CD4-positive, alpha-beta T cell treated with Interleukin-4 for 1 hour (primary cell): ENCODE results near the gene SLC35F1.

Source experiments
- DNase-seq, 2 donors: peaks; one replicate each; pipeline ENCODE4 v3.0.0-alpha.2; 2020 to 2022

The SLC35F1 gene

DNA sequence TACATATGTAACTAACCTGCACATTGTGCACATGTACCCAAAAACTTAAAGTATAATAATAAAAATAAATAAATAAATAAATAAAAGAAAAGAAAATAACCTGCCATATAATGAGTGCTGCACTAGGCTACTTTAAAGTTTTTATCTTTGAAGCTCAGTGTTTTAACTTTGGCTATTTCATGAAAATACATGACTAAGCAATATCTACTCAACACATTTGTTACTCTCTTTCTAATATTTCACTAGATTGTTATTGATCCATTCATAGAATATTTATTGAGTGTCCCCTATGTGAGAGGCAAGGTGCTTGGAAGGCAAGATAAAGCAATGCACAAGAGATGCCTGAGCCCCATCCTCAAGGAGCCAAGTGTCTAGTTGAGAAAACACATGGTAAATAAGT is 221.7 kb downstream of the SLC35F1 start:
- DNase-seq: no peak

DNA sequence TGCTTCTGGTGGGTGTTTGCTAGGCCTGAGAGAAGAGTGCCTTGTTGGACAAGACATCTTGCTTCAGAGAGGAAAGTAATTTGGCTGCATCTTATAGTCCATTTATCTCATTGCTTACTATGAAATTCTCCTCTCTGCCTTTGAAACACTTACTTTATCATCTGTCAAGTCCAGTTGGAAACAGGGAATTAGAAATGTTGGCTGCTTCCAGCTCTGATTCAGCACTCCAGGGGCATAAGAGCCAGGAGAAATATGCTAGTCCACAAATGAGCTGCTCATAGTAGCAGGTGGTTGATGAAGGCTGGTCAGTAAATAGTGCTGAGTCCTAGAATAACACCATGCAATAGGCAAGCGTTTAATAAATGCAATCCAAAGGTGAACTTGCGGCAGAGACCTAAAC is 227.1 kb downstream of the SLC35F1 start:
- no peak for DNase-seq

DNA sequence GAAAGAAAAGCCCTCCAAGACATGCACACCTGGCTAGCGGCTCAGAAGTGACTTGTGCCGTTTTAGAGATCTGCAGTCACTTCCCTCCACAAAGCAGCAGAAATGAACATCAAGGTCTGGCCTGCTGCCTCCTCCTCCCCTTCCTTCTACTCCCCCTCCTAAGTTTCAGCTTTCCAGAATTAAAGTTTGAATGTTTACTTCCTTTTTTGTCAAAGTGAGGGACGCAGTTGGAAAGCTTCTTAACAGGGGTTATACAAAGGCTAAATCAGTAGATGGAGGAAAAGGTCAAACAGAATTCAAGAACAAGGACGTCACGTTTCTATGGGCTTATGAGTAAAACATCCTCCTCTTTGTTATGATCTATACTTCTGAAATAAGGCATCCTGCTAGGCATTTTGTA is 227.7 kb downstream of the SLC35F1 start:
- no peak for DNase-seq

DNA sequence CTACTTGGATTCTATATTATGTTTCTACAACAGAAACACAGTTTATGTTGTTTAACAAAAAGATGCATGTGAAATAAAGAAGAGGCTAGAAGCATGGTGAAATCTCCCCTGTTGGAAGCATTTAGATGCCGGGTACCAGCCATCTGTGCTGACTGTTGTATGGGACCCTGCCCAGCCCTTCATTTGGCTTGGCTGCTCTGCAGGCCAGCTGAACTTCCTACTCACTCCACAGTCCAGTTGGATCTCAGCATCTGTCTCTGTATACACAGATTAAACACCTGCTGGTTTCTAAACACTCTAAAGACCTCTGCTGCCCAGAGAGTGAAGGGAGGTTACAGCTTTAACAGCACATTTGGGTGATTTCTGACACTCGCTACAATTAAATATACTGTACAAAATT is 228.3 kb downstream of the SLC35F1 start:
- DNase-seq: no peak

DNA sequence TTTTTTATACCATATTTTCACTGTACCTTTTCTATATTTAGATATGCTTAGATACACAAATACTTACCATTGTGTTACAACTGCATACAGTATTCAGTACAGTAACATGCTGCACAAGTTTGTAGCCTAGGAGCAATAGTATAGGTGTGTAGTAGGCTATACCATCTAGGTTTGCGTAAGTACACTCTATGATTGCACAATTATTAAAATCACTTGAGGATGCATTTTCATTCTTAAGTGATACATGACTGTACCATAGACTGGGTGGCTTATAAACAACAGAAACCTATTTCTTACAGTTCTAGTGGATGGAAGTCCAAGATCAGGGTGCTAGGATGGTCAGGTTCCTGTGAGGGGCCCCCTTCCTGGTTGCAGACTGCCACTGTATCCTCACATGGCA is 234.1 kb downstream of the SLC35F1 start:
- DNase-seq: no peak

DNA sequence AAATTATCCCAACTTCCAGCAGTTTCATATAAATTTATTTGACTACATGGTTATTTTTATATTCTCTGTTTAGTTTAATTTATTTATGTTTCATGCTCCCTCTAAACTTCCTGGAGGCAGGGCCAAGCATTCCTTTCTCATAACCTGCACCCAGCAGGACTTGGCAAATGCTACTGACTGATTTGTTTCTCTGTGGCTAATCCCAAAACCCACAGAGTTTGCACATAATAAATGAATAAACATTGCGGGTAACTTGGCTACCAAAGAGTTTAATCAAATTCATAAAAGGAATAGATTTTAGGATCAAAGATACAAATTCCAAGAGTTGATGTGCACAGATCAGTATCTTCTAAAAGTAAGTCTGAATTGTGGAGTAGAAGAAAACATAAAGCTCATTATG is 239.5 kb downstream of the SLC35F1 start:
- DNase-seq: no peak

DNA sequence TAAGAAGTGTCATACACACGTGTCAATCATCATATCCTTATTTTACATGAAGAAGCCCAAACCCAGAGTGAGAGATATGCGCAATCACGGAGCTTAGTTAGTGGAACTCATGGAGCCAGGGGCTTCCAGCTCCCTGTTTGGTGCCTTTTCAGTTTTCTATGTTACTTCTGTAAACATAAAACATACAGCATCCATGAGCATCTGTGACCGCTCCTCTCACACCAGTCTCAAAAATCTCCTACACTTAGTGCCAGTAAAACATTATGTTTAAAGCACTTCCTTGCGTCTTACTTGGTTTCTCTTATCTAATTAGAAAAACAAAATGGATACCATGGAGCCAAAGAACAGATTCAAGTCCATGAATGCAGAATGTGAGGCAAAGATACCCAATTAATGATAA is 240.4 kb downstream of the SLC35F1 start:
- DNase-seq: no peak

DNA sequence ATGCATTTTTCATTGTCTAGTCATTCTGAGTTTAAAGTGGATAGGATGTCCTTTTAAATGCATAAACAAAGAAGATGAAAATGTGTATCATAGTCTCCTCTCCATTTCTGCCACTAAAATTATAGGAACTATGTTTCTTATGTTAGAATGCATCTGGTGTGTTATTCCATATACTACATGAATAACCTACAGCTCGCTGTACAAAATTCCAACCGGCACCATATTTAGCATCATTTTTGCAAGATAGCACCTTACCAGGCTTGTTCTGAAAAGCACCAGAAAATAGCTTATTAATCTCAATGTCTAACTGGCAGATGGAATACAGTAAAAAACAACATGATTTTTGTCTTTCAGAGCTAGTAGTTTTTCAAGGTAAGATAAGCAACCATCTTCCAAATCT is 241.5 kb downstream of the SLC35F1 start:
- DNase-seq: no peak

DNA sequence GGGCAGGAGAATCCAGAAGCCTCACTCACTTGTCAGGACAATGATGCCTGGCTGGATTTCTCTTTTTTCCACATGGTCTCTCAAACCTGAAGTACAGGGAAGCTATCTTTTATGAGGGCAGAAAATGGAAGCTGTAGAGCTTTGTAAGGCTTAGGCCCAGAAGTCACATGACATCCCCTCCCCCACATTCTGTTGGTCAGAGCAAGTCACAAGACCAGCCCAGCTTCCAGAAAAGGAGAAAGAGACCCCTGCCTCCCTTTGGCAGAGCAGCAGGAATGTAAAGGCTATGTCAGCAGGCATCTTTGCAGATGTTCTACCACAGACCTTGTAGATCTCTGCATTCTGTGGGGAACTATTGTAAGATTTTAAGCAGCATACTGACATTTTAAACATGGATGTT is 245.5 kb downstream of the SLC35F1 start:
- no peak for DNase-seq

DNA sequence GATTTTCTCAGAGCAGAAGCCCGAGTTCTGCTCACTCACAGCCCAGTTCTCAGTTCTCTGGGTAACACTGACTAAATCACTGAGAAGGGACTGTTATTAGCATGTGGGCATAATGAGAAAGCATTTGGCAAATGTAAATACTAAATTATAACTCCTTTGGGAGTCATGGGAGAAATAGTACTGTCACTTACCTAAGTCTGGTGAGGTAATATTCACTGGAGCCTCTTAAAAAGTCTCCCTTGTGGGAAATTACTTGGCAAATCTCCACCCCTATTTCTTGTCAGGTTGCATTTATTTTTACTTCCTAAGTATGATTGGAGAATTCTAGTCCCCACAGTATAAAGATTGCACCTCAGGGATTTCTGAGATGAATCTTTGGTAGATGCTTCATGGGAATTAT is 254.3 kb downstream of the SLC35F1 start:
- no peak for DNase-seq

DNA sequence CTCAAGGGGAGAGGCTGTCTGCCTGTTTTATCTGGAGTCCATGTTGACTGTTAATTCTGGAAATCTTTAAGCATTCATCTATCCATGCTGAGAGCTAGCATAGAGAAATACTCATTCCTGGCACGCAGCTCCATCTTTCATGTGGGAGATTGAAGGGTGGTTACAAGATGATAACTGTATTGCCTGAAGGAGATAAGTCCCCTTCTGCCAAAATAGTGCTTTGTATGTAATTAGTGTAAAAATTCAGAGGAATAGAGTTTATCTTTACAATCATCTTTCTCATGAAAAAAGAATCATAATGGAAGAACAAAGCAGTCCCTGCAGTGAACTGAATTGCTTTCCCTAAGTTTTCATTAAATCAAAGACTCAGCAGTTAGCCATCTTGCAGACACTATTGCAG is 256.5 kb downstream of the SLC35F1 start:
- DNase-seq: no peak

DNA sequence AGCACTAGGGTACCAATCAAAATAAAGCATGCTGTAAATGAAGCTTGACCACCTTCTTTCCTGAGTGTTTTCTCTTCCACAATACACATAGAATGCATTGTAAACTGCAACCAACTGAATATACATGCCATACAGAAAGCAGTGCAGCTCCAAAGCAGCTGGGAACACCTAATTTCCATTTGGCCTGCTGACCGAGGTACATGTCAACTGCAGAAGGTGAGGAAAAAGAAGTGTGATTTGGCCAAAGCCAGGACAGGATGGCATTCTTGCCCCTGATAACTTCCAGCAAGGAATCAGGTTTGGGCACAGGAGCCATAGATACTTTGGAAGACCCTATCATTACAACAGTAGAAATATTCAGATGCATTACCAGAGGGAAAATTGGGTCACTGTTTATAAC is 258.4 kb downstream of the SLC35F1 start:
- no peak for DNase-seq

DNA sequence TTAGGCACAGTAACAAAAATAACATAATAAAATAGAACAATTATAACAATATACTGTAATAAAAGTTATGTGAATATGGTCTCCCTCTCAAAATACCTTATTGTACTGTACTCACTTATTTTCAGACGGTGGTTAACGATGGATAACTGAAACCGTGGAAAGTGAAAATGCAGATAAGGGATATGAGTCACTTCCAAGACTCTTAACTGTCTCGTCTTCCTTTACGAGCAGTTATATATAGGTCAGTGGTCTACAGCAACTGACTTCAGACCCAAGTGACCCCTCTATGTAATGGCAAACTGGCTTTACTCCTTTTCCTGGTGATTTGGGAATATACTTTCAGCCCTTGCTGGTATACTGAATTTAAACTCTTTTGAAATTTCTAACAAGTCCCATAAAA is 261.4 kb downstream of the SLC35F1 start:
- no peak for DNase-seq

DNA sequence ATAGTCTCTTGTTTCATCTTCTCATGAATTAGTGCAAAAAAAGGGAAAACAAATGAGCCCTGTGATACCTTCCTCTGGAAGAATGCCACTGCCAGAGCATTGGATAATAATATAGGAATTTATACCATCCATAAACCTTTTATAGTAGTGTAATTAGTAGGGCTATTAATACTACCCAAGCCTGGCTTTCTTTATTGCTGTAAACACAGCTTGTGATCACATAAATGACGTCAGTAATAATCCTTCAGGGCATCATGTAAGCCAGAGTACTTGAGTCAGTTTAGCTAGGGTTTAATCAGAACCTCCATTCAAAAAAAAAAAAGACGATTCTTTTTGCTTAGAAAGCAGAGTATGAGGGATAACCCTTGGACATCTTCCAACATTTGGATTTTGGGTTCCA is 264.8 kb downstream of the SLC35F1 start:
- no peak for DNase-seq

DNA sequence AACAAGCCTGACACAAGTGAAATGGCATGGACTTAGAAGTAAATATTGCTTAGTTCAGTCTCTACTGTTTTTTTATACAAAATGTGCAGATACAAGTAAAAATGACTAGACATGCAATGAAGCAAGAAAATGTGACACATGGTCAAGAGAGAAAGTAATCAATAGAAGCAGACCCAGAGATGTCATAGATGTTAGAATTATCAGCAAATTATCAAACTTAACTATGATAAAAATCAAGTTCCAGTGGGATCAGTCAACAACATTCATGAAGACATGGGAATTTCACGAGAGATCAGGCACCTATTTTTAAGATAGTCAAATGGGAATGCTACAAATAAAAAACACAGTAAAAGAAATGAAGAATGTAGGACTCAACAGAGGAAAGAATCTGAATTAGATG is 267.0 kb downstream of the SLC35F1 start:
- no peak for DNase-seq

DNA sequence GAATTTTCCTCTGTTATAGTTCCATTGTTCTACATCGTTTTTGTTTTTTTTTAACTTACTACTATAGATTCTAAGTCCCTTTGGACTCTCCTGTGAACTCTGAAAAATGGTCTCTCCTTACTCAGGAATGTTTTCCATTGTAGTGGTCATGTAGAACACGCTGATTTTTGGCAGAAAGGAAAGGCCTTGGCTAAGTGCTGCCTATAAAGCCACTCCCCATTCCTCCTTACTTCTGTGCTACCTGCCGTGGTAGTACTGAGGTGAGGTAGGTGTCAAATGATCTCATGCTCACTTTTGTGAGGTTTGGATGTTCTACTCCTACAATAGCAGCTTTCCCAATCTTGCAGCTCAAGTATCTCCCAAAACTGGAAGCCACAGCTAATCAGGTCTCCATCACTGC is 270.7 kb downstream of the SLC35F1 start:
- no peak for DNase-seq

DNA sequence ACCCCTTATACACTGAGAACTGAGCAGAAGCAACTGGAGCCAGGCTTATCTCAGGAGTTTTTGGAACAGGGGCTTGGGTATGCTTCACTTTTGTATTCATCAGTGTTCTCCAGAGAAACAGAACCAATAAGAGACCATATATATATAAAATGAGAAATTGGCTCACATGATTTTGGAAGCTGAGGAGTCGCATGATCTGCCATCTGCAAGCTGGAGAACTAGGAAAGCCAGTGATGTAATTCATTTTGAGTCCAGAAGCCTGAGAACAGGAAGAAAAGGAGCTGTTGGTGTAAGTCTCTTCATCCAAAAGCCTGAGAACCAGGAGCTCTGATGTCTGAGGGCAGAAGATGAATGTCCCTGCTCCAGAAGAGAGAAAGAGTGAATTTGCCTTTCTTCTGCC is 272.0 kb downstream of the SLC35F1 start:
- DNase-seq: no peak

DNA sequence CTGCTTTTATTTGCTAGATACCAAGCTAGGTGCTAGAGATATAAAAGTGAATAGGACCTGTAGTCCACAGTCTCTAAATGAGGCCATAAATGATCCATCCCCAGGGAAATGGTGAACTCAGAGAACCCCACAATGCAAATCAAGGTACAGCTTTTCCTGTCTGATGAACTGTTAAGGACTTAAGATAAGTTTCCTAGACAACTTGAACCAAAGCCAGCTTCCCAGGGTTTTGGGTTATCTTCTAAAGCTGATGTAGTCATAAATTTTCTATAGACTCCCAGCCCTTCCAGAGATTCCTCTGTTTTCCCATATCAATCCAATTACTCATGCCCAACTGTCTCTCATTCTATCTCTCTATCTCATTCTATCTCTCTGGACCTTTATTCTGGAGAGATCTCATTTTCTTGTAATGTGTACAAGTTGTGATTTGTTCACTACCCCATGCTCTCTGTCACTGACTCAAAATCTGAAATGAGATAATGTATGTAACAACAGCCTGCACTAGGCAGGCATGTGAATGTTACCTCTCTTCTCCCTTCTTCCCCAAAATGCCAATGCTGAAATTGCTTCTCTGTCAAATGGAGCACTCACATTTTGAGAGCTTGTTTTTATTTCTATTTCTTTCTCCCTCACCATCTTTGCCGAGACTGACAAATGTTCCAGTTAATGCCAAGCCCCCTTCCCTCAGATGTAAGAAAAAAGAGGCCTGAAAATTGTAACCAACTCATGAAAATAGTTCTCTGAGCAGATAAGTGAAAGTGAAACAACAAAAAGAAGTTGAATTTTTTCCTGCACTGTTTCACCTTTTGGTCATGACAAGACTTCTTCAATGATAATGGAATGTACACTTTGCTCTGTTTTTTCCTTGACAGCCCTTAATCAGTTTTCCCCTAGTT is 279.9 kb downstream of the SLC35F1 start:
- no peak for DNase-seq

DNA sequence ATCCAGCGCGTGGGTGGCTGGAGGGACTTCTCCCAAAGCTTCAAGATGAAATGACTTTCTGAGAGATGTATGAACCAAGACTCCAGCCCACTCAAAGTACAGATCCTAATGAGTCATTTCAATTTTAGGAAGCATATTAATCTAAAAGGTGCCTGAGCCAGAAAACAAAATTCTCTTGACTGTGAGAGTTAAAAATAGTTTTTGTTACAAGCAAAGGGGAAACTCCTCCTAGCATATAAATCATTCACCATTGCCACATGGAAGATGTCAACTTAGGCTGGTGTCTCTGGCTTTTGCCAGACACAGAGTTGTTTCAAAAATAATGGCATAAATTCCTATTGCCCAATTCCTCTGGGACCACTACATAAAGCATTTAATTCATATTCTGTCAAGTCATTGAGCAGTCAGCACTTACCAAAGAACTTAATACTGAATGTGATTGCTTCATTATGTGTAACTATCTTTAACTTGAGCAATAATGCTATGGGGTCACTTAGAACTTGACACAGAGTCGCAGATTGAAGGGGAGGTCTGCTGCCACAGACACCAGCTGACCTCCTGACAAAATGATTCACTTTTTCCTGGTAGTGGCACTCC is 280.6 kb downstream of the SLC35F1 start:
- no peak for DNase-seq

DNA sequence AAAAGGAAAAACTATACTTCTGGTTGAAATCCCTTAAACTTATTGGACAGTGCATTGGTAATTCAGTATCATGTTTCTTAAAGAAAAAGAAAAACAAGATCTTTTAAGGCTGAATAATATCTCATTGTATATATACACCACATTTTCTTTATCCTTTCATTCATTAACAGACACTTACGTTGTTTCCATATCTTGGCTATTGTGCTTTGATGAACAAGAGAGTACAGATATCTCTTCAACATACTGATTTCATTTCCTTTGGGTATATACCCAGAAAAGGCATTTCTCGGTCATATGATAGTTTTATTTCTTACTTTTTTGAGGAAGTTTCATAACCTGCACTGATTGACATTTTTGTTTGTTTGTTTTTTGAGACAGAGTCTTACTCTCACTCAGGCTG is 281.5 kb downstream of the SLC35F1 start:
- no peak for DNase-seq

DNA sequence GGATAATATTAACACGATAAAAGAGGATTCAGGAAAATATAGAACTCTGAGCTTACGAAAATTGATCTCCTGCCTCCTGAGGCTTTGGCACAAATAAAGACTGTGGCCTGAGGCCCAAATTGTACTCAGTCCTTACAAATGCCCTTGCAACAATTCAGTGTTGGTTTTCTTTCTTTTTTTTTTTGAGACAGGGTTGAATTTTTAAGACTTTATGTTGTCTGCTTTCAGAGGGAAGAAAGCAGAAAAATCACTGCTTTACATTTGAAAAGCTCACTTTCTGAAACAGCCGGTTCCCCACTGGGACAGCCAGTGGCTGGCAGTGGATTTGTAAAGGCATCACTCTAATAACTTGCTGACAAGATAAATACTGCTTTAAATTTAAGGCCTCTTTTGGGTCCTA is 290.5 kb downstream of the SLC35F1 start:
- no peak for DNase-seq

DNA sequence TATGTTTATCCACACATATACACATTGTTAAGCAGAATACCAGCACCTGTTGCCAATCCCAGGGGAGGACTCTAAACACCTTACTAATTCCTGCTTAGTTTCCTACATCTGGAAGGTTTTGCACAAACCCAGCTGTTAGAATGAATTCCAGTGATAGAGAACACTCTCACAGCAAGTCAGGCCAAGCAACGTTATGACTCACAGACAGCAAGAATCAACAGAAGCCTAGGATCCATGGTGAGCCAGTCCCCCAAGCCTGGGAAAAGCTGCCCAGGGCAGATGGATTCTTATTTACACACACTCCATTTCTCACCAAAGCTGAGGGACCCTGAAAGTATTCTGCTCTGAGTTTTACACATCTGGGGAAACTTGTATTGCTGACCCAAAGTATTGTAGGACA is 291.7 kb downstream of the SLC35F1 start:
- DNase-seq: no peak

DNA sequence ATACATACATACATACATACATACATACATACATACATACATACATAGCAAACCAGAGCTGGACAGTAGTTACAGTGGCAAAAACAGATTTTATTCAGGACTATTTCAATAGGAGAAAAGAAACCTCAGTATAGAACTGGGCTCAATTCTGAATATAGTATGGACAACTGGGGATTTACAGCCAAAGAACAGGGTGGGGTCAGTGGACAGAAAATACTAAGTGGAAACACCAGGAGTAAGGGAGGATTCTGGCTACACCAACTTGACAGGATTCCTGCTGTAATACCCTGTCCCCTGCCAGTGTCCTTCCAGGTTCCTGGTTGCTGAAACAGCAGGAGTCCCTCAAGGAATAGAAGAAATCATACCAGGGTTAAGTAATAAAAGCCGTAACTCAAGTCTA is 293.1 kb downstream of the SLC35F1 start:
- DNase-seq: no peak

DNA sequence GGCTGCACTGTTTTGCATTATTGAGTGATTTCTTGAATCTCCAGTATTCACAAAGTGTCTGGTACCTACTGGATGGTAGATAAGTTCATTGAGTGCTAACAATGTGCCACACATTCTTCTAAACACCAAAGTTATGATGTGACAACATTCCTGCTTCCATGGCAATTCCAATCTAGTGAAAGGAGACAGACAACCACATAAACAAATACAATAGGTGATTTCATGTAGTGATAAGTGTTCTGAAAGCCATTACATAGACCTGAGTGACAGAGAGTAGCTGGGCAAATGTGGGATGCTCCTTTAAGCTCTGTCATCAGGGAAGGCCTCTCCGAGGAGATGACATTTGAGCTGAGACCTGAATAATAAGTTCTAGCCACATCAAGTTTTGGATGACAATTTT is 295.5 kb downstream of the SLC35F1 start:
- DNase-seq: no peak

DNA sequence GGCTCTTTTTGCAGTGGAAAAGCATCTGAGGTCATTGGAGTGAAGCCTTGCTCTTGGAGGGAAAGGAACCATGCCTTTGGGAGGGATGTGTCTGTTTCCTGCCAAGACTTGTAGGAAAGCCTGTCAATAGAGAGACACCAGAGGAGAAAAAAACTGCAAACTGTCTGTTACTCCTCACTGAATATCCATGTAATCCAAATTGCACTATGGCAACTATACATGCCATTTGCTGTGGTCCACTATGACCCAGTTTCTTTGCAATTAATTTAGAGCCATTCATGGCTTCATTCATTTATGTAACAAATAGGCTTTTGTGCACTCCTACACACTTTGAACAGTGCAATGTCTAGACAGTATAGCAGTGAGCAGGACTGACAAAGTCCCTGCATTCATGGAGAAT is 296.5 kb downstream of the SLC35F1 start:
- no peak for DNase-seq
